HepG2 (cell line): ENCODE measurements around the gene VPS11. TPM values are rescaled to one million over a fixed set of nuclear protein-coding genes. Genes with fewer than 3 reads are reported as not detected.

Experiments used
- FOXC1 ChIP-seq: sonication (generic); formaldehyde crosslinking; IDR thresholded peaks from 2 replicates; pipeline ENCODE4 v1.8.0; 2022; ENCODE audit warnings: mild to moderate bottlenecking, missing genetic modification reagents, borderline replicate concordance
- FOXK1 ChIP-seq: sonication (generic); formaldehyde crosslinking; IDR thresholded peaks from 2 replicates; pipeline ENCODE4 v1.4.0; 2020; ENCODE audit warnings: low read depth, missing genetic modification reagents, borderline replicate concordance
- JDP2 ChIP-seq: sonication (generic); formaldehyde crosslinking; IDR thresholded peaks from 2 replicates; pipeline ENCODE4 v1.8.1; 2022; ENCODE audit warnings: missing genetic modification reagents, borderline replicate concordance
- NCOA5 ChIP-seq: sonication (generic); formaldehyde crosslinking; IDR thresholded peaks from 2 replicates; pipeline ENCODE4 v1.4.0; 2020; ENCODE audit warnings: missing genetic modification reagents
- NFIB ChIP-seq: sonication (generic); formaldehyde crosslinking; IDR thresholded peaks from 2 replicates; pipeline ENCODE4 v1.9.0; 2021; ENCODE audit warnings: missing genetic modification reagents, mild to moderate bottlenecking, borderline replicate concordance
- NONO ChIP-seq, 2 experiments: fragments of 450-650 bp in 1 of 2; sonication (generic) in 1 of 2; formaldehyde crosslinking in 1 of 2; IDR thresholded peaks in 1 of 2; conservative IDR thresholded peaks in 1 of 2; 2 replicates each; pipeline versions ENCODE4 v1.6.1 to v1.8.0; 2017 to 2022; ENCODE audit warnings: mild to moderate bottlenecking in 1 of 2, missing genetic modification reagents in 1 of 2, moderate library complexity in 1 of 2
- RNF2 ChIP-seq: fragments of 450-650 bp; conservative IDR thresholded peaks from 2 replicates; pipeline ENCODE4 v1.6.1; 2016; ENCODE audit warnings: low read depth
- SRSF4 ChIP-seq: fragments of 200-400 bp; formaldehyde crosslinking; IDR thresholded peaks from one replicate; pipeline ENCODE4 v1.6.1; 2018; ENCODE audit warnings: mild to moderate bottlenecking, low read depth, low read length, moderate library complexity; ENCODE audit not compliant: poor library complexity, severe bottlenecking
- TCF7 ChIP-seq: sonication (generic); IDR thresholded peaks from 2 replicates; pipeline ENCODE4 v1.6.1; 2016; ENCODE audit warnings: antibody characterized with exemption, low read depth
- ZNF432 ChIP-seq: sonication (generic); formaldehyde crosslinking; IDR thresholded peaks from 2 replicates; pipeline ENCODE4 v1.5.0; 2020; ENCODE audit warnings: missing genetic modification reagents, mild to moderate bottlenecking, borderline replicate concordance
- ZNF724P ChIP-seq: sonication (generic); formaldehyde crosslinking; IDR thresholded peaks from 2 replicates; pipeline ENCODE4 v1.8.0; 2022; ENCODE audit warnings: missing genetic modification reagents, borderline replicate concordance
- ZNF850 ChIP-seq: sonication (generic); formaldehyde crosslinking; conservative IDR thresholded peaks from 2 replicates; pipeline ENCODE4 v1.9.0; 2021; ENCODE audit warnings: mild to moderate bottlenecking, missing genetic modification reagents
- polyA plus RNA-seq, 8 experiments: library from polyadenylated mRNA; depleted of rRNA in 3 of 8; stranded (reverse) in 7 of 8; unstranded in 1 of 8; fragments of >200 nt; fragmentation: Illumina TruSeq in 4 of 8; extraction: Trizol in 4 of 8; gene quantifications; 2 replicates each; pipeline versions ENCODE4 v1.2.1 to v1.2.3, GENCODE V29; 2011 to 2016; ENCODE audit warnings: low read depth in 4 of 8, missing spikeins in 1 of 8, mixed read lengths in 1 of 8; ENCODE audit not compliant: insufficient read depth in 1 of 8
- total RNA-seq, 5 experiments: library from RNA; depleted of rRNA; stranded (reverse); fragments of >200 nt; fragmentation: Illumina TruSeq; extraction: Trizol; gene quantifications; 2 replicates each; pipeline ENCODE4 v1.2.3, GENCODE V29; 2016; ENCODE audit warnings: low read depth in 1 of 5
- TF ChIP-seq, protein P1 (sequence below): sonication (generic); formaldehyde crosslinking; IDR thresholded peaks from 2 replicates; pipeline ENCODE4; 2020; ENCODE audit warnings: missing genetic modification reagents, mild to moderate bottlenecking, borderline replicate concordance
- TF ChIP-seq, protein P2 (sequence below): sonication (generic); formaldehyde crosslinking; IDR thresholded peaks from 2 replicates; pipeline ENCODE4 v1.9.0; 2021; ENCODE audit warnings: missing genetic modification reagents, borderline replicate concordance
- TF ChIP-seq, protein P3 (sequence below): sonication (generic); formaldehyde crosslinking; IDR thresholded peaks from 2 replicates; pipeline ENCODE4 v1.5.1; 2020; ENCODE audit warnings: mild to moderate bottlenecking, missing genetic modification reagents, borderline replicate concordance
- TF ChIP-seq, protein P4 (sequence below): sonication (generic); formaldehyde crosslinking; IDR thresholded peaks from 2 replicates; pipeline ENCODE4 v1.8.1; 2023; ENCODE audit warnings: mild to moderate bottlenecking, missing genetic modification reagents
- TF ChIP-seq, protein P5 (sequence below): conservative IDR thresholded peaks from 2 replicates; pipeline ENCODE4 v1.6.1; 2018; ENCODE audit warnings: missing genetic modification reagents

The VPS11 gene
- total and polyA plus RNA-seq, 2 of the 13 experiments (the other 11 are each of a cell fraction or from before 2014, with no cell fraction given), result 13.7 to 21.6 TPM

DNA sequence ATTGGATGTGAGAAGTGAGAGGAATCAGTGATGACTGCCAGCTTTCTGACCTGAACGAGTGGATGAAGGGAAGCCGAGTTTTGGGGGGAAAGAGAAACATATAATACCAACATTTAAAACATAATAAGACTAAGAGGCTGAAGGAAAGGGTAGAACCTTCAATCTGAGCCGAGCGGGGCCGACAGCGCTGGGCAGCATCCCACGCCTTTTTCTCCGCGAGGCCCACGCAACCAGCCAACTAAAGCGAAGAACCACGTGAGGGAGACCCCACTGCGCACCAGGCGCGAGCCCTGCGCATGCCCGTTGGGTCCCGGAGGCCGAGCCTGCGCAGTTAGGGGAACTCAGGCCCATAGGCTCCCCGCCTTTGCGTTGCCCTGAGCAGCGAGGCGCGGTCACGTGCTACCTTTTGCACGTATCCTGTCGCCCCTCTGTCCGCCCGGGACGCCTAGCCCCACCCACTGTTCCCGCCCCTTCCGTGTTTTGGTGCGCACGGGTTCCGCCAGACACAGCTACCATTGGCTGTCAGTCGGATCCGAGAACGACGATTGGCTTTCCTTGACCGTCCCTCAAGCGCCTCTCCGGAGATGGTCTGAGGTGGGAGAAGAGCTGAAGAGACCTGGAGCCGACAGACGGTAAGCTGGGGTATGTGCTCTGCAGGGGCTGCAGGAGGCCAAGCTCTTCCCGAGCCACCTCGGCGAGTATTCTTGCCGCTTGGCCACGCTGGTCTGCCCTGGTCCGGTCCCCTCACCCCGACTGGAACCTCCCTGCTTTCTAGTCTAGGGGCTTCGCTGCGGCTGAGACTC, 53.6 kb downstream of the VPS11 start, which contains the start of gene HINFP (continued):
- TF ChIP-seq ZNF432 (no peak), NONO (IDR thresholded peaks at IDR 0.05) (no peak), NONO (CRISPR knock-in tag; conservative IDR thresholded peaks at IDR 0.05) (peak; percentile 51; the same call in 1 of the 2 replicates), TCF7 (no peak), JDP2 (CRISPR knock-in tag) (no peak), ZNF850 (CRISPR knock-in tag) (no peak), NFIB (CRISPR knock-in tag) (no peak), FOXC1 (CRISPR knock-in tag) (peak; percentile 88; the same call in 1 of the 2 replicates), NCOA5 (CRISPR knock-in tag) (no peak), SRSF4 (no peak), RNF2 (peak; percentile 63; the same call in 1 of the 2 replicates), FOXK1 (CRISPR knock-in tag) (peak; percentile 97), ZNF724P (peak; percentile 72; the same call in 1 of the 2 replicates)
- TF ChIP-seq, protein P1, sequence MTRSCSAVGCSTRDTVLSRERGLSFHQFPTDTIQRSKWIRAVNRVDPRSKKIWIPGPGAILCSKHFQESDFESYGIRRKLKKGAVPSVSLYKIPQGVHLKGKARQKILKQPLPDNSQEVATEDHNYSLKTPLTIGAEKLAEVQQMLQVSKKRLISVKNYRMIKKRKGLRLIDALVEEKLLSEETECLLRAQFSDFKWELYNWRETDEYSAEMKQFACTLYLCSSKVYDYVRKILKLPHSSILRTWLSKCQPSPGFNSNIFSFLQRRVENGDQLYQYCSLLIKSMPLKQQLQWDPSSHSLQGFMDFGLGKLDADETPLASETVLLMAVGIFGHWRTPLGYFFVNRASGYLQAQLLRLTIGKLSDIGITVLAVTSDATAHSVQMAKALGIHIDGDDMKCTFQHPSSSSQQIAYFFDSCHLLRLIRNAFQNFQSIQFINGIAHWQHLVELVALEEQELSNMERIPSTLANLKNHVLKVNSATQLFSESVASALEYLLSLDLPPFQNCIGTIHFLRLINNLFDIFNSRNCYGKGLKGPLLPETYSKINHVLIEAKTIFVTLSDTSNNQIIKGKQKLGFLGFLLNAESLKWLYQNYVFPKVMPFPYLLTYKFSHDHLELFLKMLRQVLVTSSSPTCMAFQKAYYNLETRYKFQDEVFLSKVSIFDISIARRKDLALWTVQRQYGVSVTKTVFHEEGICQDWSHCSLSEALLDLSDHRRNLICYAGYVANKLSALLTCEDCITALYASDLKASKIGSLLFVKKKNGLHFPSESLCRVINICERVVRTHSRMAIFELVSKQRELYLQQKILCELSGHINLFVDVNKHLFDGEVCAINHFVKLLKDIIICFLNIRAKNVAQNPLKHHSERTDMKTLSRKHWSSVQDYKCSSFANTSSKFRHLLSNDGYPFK (CRISPR knock-in tag), result peak; percentile 59; the same call in 1 of the 2 replicates
- TF ChIP-seq, protein P2, sequence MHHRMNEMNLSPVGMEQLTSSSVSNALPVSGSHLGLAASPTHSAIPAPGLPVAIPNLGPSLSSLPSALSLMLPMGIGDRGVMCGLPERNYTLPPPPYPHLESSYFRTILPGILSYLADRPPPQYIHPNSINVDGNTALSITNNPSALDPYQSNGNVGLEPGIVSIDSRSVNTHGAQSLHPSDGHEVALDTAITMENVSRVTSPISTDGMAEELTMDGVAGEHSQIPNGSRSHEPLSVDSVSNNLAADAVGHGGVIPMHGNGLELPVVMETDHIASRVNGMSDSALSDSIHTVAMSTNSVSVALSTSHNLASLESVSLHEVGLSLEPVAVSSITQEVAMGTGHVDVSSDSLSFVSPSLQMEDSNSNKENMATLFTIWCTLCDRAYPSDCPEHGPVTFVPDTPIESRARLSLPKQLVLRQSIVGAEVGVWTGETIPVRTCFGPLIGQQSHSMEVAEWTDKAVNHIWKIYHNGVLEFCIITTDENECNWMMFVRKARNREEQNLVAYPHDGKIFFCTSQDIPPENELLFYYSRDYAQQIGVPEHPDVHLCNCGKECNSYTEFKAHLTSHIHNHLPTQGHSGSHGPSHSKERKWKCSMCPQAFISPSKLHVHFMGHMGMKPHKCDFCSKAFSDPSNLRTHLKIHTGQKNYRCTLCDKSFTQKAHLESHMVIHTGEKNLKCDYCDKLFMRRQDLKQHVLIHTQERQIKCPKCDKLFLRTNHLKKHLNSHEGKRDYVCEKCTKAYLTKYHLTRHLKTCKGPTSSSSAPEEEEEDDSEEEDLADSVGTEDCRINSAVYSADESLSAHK (CRISPR knock-in tag), result no peak
- TF ChIP-seq, protein P3, sequence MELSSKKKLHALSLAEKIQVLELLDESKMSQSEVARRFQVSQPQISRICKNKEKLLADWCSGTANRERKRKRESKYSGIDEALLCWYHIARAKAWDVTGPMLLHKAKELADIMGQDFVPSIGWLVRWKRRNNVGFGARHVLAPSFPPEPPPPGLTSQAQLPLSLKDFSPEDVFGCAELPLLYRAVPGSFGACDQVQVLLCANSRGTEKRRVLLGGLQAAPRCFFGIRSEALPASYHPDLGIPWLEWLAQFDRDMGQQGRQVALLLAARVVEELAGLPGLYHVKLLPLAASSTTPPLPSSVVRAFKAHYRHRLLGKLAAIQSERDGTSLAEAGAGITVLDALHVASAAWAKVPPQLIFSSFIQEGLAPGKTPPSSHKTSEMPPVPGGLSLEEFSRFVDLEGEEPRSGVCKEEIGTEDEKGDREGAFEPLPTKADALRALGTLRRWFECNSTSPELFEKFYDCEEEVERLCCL (CRISPR knock-in tag), result no peak
- TF ChIP-seq, protein P4, sequence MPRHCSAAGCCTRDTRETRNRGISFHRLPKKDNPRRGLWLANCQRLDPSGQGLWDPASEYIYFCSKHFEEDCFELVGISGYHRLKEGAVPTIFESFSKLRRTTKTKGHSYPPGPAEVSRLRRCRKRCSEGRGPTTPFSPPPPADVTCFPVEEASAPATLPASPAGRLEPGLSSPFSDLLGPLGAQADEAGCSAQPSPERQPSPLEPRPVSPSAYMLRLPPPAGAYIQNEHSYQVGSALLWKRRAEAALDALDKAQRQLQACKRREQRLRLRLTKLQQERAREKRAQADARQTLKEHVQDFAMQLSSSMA (CRISPR knock-in tag), result no peak
- TF ChIP-seq, protein P5, sequence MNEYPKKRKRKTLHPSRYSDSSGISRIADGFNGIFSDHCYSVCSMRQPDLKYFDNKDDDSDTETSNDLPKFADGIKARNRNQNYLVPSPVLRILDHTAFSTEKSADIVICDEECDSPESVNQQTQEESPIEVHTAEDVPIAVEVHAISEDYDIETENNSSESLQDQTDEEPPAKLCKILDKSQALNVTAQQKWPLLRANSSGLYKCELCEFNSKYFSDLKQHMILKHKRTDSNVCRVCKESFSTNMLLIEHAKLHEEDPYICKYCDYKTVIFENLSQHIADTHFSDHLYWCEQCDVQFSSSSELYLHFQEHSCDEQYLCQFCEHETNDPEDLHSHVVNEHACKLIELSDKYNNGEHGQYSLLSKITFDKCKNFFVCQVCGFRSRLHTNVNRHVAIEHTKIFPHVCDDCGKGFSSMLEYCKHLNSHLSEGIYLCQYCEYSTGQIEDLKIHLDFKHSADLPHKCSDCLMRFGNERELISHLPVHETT (CRISPR knock-in tag), result no peak
